GM19328 (cell line): ENCODE results near the gene SMOC2.
"Not testable (repeated sequence)": the region's sequence is repeated elsewhere in the genome, so short reads cannot be mapped to it uniquely, and the experiment has no call there.

Experiments
- ATAC-seq: cut with Tn5 transposase; IDR thresholded peaks from one replicate; pipeline ENCODE4 v1.9.1; 2021; ENCODE audit warnings: mild to moderate bottlenecking, moderate library complexity; ENCODE audit not compliant: unreplicated experiment

The SMOC2 gene

DNA sequence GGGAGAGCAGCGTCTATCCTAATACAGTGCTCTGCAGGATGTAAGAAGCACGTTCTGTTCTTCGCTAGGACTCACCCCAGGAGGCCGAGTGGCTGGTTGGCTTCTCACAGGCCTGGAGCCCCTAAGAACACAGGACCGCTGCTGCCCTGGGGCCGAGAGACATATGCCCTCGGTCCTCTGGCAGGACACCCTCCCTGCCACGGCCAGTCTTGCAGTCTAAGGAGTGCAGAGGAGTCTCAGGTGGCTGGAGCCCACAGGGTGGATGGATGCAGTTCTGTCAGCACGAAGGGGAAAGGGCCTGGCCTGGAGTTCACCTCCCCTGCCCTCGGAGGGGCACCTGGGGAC, 96.5 kb downstream of the SMOC2 start:
- ATAC-seq = no peak

DNA sequence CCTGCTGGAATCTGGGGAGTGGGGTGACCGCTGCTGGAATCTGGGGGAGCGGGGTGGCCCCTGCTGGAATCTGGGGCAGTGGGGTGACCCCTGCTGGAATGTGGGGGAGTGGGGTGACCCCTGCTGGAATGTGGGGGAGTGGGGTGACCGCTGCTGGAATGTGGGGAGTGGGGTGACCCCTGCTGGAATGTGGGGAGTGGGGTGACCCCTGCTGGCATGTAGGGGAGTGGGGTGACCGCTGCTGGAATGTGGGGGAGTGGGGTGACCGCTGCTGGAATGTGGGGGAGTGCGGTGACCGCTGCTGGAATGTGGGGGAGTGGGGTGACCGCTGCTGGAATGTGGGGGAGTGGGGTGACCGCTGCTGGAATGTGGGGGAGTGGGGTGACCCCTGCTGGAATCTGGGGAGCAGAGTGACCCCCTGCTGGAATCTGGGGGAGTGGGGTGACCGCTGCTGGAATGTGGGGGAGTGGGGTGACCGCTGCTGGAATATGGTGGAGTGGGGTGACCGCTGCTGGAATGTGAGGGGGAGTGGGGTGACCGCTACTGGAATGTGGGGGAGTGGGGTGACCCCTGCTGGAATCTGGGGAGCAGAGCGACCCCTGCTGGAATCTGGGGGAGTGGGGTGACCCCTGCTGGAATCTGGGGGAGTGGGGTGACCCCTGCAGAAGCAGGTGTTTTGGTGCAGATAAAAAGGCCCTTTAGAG, 97.4 kb downstream of the SMOC2 start:
- not testable (repeated sequence) for ATAC-seq

DNA sequence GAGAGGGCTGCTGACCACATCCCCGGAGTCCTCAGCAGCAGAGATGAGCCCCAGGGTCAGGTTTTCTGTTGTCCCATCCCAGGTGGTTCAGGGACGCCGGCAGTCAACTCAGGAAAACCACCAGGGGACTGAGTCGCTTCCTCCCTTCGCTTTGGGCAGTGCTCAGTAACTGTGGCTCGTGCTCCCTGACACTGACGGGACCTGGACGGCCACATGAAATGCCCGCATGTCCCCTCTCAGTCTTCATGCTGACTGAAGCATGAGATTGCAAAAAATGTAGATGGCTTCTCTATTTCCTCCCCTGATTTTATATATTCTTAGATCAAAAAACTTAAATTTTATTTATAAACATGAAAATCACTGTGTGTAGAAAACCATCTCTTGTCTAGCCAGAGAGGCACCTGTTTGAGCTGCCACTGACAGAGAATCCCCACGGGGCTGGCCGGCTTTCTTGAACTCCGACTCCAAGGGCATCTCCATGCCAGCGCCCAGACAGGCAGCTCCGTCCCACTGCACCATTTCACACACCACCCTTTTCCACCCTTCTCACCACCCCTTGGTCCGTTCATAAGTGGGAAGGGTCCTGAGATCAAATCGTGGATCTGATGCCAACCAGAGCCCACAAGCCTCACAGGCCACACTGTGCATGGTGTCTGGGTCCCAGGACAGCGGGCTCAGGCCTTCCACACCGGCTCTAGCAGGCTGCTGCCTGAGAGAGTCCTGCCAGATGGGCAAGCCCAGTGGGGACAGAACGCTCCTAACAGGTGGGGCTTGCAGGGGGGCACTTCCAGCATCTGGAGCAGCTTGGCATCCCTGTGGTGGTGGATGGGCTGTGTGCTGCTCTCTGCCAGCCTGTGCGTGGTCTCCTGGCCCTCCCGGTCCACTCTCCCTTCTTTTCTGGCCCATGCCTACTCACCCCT, 98.2 kb downstream of the SMOC2 start:
- no peak for ATAC-seq

DNA sequence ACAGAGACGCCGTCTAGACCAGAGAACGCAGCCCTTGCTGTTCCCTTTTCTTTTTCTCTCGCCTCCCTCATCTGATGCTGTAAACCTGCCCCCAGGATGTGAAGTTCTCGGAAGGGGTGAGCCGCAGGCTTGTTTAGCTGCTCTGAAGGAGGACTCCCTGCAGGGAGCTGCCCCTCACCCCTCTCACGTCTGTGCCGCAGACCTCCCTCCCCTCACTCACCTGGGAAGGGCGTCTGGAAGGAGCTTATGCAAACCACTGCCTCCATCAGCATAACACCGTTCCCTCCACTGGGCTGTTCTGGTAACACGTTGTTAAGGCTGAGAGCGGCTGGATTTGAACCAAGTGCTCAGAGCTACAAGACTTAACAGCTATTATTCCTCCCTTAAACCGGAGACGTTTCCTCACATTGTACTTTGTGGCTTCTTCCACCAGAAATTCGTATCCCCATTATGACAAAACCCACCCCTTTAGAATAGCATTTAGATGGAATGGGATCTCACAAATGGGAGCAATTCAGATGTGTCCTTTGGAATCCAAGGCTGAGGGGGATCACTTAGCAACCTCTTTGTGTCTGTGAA, 99.8 kb downstream of the SMOC2 start:
- ATAC-seq = no peak

DNA sequence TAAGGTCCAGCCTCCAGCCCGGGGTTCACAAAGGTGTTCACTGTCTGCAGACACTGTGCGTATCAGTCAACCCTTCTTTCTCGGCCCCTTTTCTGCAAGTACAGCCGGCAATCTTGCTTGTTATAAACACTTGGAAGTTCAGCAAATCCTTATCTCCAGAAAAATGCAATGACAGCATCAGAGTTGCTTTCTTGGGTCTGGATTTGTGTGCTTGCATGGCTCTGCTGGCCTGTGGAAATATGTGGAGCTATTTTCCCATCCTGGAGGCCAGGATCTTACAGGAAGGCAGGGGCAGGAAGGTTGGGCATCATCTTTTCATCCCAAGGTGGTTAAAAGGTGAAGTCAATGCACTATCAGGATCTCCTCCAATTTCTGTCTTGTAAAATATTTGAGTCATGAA, 100.3 kb downstream of the SMOC2 start:
- no peak for ATAC-seq

DNA sequence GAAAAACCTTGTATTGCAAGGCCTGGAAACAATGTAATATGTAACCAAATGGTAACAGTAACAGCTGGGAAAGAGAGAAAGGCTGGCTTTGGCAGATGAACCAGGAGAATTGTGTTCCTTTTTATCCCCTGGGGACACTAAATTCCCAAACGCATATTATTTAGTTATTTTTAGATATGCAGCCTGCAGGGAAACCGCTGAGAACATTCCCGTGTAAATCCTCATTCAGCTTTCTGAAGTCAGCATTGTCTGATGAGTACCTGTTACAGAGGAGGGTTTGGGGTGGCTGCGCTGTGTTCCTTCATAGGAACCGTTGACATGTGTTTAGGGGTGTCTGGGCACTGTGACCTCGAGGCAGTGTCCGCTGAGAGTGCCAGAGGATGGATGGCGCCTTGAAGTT, 101.3 kb downstream of the SMOC2 start:
- ATAC-seq = no peak

DNA sequence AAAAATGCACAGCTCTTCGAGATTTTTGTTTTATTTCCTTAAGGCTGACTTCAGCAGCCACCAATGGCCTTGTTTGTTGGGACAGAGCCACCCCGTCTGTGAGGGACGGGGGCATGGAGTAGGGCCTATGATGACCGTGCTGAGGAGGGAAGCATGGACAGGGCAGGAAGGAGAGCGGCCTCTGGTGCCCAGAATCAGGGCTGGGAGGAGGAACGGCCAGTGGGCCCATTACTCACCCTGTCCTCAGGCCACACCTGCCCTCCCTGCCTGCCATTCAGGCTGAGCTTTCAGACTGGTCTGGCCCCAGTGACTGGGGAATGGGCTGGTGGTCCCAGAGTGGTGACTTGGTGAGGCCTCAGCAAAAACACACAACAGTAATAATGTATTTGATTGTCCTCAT, 104.4 kb downstream of the SMOC2 start:
- no peak for ATAC-seq

DNA sequence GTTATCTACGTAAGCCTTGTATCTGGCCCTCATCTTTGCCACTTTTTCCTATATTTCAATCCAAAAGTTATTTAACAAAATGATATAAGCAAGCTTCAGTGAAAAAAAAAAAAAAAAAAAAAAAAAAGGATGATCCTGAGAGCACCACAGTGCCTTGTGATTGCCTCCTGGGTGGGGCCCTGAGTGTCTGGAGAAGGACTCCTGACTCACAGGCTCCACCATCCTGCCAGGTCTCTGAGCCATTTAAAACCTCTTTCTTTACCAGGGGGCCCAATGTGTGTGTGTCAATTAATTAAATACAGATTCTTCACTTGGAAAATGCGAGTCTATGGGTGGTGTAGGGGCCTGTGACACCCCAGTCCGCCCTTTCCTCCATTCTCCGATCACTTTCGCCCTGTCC, 105.2 kb downstream of the SMOC2 start:
- no peak for ATAC-seq

DNA sequence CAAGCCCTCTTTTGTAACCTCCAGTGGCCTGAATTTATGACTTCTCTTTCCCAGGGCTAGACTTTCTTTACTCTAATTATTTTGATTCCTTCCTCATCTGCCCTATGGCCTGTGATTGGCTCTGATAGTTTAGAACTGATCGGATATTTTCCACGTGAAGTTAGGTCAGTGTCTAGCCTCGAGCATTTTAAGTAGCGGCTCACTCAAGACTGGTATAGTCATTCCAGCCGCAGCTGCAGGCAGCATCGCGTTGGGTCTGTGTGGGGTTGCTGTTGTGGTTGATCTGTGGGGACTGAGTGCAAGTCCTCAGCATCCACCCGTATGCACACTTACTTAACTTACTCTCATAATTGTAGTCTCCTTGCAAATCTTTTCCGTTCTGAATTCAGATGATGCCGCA, 105.7 kb downstream of the SMOC2 start:
- no peak for ATAC-seq

DNA sequence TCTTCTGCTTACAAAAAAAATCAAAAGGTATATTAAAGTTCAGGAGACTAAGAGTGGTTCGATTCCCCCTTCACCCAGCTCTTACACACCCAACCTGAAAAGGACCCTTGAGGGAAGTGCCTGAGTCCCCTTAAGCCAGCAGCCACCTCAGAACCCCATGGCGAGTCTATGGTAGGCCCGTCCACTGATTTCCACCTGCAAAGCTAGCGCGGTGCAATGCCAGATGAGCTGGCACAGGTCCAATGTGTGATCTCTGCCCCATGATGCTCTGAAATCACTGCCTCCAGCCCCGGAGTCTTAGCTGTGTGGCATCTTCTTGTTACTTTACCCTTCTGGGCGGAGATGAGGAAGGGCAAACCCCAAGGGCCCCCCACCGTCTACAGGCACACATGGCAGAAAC, 109.3 kb downstream of the SMOC2 start:
- no peak for ATAC-seq

DNA sequence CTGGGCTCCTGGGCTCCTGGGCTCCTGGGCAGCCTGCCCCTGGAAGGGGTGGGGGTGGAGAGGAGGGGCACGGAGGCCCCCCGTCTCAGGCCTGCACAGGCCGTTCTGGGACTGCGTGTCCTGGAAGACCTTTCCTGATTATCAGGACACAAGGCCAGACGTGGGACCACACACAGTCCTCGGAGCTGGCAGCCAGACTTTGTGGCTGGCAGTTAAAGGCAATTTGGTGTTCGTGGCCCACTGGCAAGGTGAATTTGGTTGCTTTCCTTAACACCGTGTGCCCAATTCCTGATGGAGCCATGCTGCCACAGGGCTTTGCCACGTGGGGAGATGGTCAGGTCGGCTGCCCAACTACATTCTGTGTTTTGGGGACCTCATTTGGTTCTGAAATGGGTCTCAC, 113.5 kb downstream of the SMOC2 start:
- ATAC-seq = no peak

DNA sequence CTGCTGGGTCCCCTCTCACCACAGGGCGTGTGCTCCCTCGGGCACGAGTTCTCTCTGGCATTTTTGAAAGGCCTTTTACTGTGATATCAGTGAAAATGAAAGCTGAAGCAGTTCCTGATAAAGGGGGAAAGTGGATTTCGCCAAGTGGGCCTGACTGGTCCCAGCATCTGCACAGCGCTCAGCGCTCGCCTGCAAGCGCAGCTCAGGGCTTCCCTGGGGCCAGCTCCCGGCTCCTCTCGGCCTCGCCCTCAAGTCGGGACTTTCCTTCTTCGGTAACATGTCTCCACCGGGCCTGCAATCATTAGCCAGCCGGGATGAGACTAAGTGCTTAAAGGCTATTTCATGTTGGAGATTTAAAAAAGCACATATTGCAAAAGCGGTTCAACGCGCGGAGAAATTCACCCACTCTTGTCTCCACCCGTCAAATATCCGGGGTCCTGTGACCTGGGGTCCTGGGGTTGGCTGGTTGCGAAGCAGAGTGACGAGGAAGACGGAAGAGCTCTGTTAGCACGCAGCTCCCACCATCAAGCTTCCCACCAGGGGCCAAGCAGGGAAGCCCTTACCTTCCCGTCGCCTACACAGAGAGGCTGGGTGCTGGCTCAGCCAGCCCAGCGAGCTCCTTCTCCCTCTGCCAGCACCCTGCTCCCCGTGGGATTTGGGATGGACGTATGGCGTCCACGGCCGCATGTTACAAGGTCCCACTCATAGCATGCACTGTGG, 114.1 kb downstream of the SMOC2 start:
- ATAC-seq = no peak

DNA sequence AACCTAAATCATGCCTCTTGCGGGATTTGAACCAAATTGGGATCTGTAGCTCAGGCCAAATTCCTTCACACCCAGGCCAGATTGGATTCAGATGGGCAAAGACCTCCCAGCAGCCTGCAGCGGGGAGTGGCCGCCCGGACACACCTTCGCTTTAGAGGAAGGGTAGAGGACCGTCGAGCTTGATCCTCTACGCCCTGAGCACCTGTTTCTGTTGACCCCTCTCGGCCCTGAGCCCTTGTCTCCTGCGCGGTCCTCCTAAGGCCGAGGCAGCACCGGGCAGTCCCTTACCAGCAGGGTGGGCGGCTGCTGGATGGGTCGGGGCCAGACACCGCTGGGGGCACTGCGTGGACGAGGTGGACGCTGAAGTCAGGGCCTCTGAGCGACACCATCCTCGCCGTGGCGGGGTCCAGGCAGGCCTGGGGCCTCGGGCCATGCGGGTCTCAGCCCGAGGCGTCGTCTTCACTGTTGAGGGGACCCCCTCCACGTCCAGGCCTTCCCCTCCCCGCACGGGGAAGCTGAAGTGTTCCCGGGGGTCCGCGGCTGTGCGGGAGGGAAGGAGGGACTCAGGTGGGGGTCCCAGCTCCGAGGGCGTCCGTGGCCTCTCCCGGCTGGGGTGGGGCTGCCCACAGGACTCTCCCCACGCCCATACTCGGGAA, 114.8 kb downstream of the SMOC2 start:
- no peak for ATAC-seq

DNA sequence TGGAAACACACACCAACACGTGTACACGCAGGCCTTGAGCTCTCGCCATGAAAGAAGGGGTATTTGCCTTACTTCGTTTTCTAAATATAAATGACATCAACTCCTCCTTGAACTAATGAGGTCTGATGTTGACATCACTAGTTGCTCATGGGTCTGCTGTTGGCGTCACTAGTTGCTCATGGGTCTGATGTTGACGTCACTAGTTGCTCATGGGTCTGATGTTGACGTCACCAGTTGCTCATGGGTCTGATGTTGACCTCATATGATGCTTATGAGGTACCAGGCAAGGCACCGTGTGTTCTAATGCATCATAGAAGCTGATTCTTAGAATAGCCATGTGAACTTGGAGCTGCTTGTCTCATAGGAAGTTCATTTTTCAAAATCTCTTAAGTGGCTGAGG, 116.5 kb downstream of the SMOC2 start:
- ATAC-seq = no peak

DNA sequence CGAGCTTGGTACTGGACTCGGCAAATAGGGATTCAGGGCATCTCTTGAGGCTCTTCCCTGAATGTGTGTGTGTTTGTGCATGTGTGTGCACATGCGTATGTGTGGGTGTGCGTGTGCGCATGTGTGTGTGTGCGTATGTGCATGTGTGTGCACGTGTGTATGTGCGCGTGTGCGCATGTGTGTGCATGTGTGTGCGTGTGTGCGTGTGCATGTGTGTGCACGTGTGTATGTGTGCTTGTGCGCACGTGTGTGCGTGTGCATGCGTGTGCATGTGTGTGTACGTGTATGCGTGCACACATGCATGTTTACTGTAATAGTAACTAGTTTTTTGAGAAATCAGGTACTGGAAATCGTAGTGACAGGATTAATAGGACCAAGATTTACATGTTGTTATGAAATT, 117.7 kb downstream of the SMOC2 start:
- ATAC-seq = no peak

DNA sequence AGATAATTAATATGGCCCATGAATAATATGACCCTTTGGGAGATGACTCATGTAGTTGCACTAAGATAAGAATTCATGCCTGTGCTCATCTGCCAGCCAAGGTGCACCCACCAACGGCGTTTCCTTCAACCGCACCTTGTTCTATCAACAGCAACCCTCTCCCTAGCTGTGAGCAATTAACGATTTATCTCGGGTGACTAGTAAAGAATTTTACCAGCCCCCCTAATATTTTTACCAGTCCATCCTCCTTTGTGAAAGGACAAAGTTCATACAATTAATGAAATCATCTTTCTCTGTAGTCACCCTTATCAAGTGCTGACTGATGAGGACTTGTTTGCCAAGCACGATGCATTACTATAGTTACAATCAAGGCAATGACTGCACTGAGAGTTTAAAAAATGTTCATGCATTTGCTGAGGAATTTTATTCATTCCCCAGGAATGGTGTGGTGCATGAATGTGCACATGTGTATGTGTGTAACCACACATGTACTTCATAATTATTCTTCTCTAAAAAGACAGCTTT, 118.7 kb downstream of the SMOC2 start:
- no peak for ATAC-seq

DNA sequence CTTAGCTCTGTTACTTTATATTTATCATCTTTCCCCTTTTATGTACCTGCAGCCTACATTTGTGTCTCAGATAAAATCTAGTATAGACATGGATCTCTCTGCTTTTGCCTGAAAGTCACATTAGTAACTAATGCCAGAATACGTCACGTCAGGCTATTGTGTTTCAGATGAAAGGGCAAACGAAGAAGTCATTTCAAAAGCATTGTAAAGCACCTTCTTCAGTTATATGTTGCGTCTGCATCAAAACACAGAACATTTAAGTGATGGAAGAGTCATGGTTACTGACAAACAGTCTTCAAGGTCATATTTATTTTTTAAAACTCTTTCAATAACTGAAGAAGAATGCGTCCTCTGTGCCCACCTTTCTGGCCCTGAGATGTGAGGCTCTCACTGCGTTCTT, 119.1 kb downstream of the SMOC2 start:
- no peak for ATAC-seq

DNA sequence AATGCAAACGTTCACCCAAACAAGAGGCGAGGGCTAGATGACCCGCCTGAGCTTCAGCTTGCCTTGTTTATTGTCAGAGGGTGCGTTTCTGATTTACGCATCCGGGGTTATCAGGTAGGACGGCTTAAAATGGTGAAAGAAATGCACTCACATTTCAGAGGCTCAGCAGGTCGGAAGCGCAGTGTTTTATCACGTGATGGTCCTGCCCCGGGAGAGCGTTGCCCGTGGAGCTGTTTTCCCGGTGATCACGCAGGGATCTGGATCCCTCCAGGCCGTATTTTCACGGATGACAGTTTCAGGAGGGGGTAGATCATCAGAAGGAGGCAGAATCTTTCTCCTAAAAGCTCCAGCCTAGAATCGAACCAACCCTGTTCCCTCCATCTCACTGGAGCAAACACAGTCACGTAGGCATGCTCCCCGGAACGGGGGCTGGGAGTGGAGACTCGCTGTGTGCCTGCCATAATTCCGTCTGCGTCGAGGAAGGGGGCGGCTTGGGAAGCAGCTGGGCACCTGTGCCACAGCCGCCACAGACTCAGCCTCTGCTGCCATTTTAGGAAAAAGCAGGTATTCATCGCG, 121.7 kb downstream of the SMOC2 start:
- ATAC-seq = no peak

DNA sequence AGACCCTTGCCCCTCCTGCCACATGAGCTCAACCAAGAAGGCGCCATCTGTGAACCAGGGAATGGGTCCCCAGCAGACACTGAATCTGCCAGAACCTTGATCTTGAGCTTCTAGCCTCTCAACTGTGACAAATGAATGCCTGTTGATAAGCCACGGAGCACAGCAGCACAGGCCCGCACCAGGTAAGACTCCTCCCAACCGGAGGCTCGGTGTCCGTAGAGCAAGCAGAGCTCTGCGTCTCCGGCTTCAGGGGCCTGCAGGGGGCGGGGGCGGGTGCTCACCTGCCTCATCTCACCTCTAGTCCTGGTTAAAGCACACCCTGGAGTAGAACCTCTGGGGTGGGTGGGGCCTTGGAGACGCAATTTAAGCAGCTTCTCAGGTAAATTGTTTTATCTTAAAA, 122.7 kb downstream of the SMOC2 start:
- ATAC-seq = no peak

DNA sequence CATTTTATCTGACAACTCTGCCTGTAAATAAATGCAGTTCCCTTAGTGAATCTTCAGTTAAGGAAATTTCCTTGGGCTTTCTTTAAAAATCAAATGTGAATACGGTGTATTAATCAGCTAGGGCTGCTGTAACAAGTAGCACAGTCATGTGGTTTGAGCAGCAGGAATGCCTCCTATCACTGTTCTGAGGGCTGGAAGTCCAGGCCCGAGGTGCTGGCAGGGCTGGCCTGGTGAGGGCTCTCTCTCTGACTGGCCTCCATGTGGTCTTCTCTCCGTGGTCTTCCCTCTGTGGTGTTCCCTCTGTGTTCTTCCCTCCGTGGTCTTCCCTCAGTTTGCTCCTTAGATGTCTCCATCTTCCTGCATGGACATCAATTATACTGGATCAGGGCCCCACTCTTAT, 124.1 kb downstream of the SMOC2 start:
- ATAC-seq = no peak
